Endothelial cell of umbilical vein (primary cell): Measurements from ENCODE around the gene GPR18.

ENCODE experiments used
- CTCF ChIP-seq, 2 donors: IDR thresholded peaks; 1 replicate in 1 of 2; 2 replicates in 1 of 2; pipeline ENCODE4 v1.5.1; 2011; ENCODE audit warnings: low read length in 2 of 2, mild to moderate bottlenecking in 2 of 2, moderate library complexity in 2 of 2, control low read depth in 1 of 2, inconsistent platforms in 1 of 2, low read depth in 1 of 2; ENCODE audit not compliant: insufficient read depth in 1 of 2; ENCODE audit errors: extremely low read depth in 1 of 2
- FOS ChIP-seq: IDR thresholded peaks from 2 replicates; pipeline ENCODE4 v1.6.1; 2011; ENCODE audit warnings: mild to moderate bottlenecking, low read length, moderate library complexity, borderline replicate concordance; ENCODE audit not compliant: insufficient read depth
- JUN ChIP-seq: IDR thresholded peaks from 2 replicates; pipeline ENCODE4 v1.6.1; 2011; ENCODE audit warnings: borderline replicate concordance, low read depth; ENCODE audit not compliant: insufficient read length, insufficient read depth
- POLR2A ChIP-seq: IDR thresholded peaks from 2 replicates; pipeline ENCODE4 v1.6.1; 2012; ENCODE audit warnings: low read depth, mild to moderate bottlenecking, control low read depth, low read length
- POLR2AphosphoS5 ChIP-seq: IDR thresholded peaks from 2 replicates; pipeline ENCODE4 v1.6.1; 2012; ENCODE audit warnings: low read depth, mild to moderate bottlenecking, control low read depth, low read length, moderate library complexity; ENCODE audit not compliant: insufficient read depth

- TF ChIP-seq FOS (peak; percentile 20), POLR2A (no peak), CTCF (IDR thresholded peaks at IDR 0.05; ENCODE audit: extremely low read depth in 1 of 2, insufficient read depth in 1 of 2, low read depth in 1 of 2, low read length in 2 of 2) (no peak), POLR2AphosphoS5 (no peak), JUN (no peak)
Observed at GRCh38 chr13:99307648-99308339, 49.6 kb upstream of the GPR18 start.
